HEK293T (cell line): ENCODE results near the gene ERBB4.

ENCODE experiments used
- CTCF ChIA-PET: fragments of 350-600 bp; formaldehyde crosslinking; extraction: SDS; loops from one replicate; lab custom pipeline; 2021; ENCODE audit warnings: antibody characterized with exemption, inconsistent platforms; lab: Yijun Ruan, JAX
- POLR2A ChIA-PET: fragments of 350-600 bp; formaldehyde crosslinking; extraction: SDS; loops from one replicate; lab custom pipeline; 2020; ENCODE audit warnings: antibody characterized with exemption, inconsistent platforms; lab: Yijun Ruan, JAX
- DNase-seq: peaks from one replicate; pipeline ENCODE4 v3.0.0; 2012; ENCODE audit warnings: mixed read lengths; ENCODE audit errors: extremely low spot score
- ARNT ChIP-seq: fragments of 450-650 bp; IDR thresholded peaks from 2 replicates; pipeline ENCODE4 v1.6.1; 2017; ENCODE audit warnings: mild to moderate bottlenecking
- BHLHE40 ChIP-seq: fragments of 450-650 bp; IDR thresholded peaks from 2 replicates; pipeline ENCODE4 v1.6.1; 2016; ENCODE audit warnings: mild to moderate bottlenecking, moderate library complexity, borderline replicate concordance
- CTBP1 ChIP-seq: fragments of 450-650 bp; IDR thresholded peaks from 2 replicates; pipeline ENCODE4 v1.6.1; 2016; ENCODE audit warnings: borderline replicate concordance
- ELF4 ChIP-seq: fragments of 450-650 bp; IDR thresholded peaks from 2 replicates; pipeline ENCODE4 v1.6.1; 2017; ENCODE audit warnings: antibody characterized with exemption
- FOXA1 ChIP-seq: fragments of 450-650 bp; IDR thresholded peaks from 2 replicates; pipeline ENCODE4 v1.6.1; 2016; ENCODE audit warnings: mild to moderate bottlenecking
- FOXK2 ChIP-seq: fragments of 450-650 bp; IDR thresholded peaks from 2 replicates; pipeline ENCODE4 v1.6.1; 2016; ENCODE audit warnings: mild to moderate bottlenecking
- FOXM1 ChIP-seq: fragments of 450-650 bp; IDR thresholded peaks from 2 replicates; pipeline ENCODE4 v1.6.1; 2017; ENCODE audit warnings: mild to moderate bottlenecking, borderline replicate concordance
- HDGF ChIP-seq: fragments of 450-650 bp; IDR thresholded peaks from 2 replicates; pipeline ENCODE4 v1.6.1; 2017; ENCODE audit warnings: antibody characterized with exemption, borderline replicate concordance
- L3MBTL2 ChIP-seq: fragments of 450-650 bp; conservative IDR thresholded peaks from 2 replicates; pipeline ENCODE4 v1.6.1; 2016; ENCODE audit warnings: mild to moderate bottlenecking
- LEF1 ChIP-seq: fragments of 450-650 bp; IDR thresholded peaks from 2 replicates; pipeline ENCODE4 v1.6.1; 2017; ENCODE audit warnings: mild to moderate bottlenecking, borderline replicate concordance
- NFRKB ChIP-seq: fragments of 450-650 bp; IDR thresholded peaks from 2 replicates; pipeline ENCODE4 v1.6.1; 2016; ENCODE audit warnings: mild to moderate bottlenecking, moderate library complexity
- PKNOX1 ChIP-seq: fragments of 450-650 bp; IDR thresholded peaks from 2 replicates; pipeline ENCODE4 v1.6.1; 2016
- SP1 ChIP-seq: fragments of 450-650 bp; IDR thresholded peaks from 2 replicates; pipeline ENCODE4 v1.6.1; 2017
- SUZ12 ChIP-seq: fragments of 450-650 bp; IDR thresholded peaks from 2 replicates; pipeline ENCODE4 v1.6.1; 2016; ENCODE audit warnings: mild to moderate bottlenecking
- TARDBP ChIP-seq: fragments of 450-650 bp; IDR thresholded peaks from 2 replicates; pipeline ENCODE4 v1.6.1; 2016
- ZNF384 ChIP-seq: fragments of 450-650 bp; IDR thresholded peaks from 2 replicates; pipeline ENCODE4 v1.6.1; 2016

Gene ERBB4

GRCh38 chr2:212330263-212330662 lies 208.3 kb downstream of the ERBB4 start:
- TF ChIP-seq NFRKB (no peak), ARNT (no peak), SUZ12 (no peak), ELF4 (no peak), SP1 (no peak), LEF1 (no peak), FOXA1 (no peak), HDGF (no peak), FOXM1 (no peak), ZNF384 (no peak), L3MBTL2 (no peak), BHLHE40 (no peak), CTBP1 (no peak), FOXK2 (no peak), PKNOX1 (no peak), TARDBP (no peak)
- DNase-seq, result no peak
- CTCF ChIA-PET, result no interaction called here
- POLR2A ChIA-PET, result no interaction called here

GRCh38 chr2:212328712-212329496 lies 209.7 kb downstream of the ERBB4 start:
- CTCF ChIA-PET, result interaction anchor here (0.5 kb wide), 1 partner anchor 45 kb away, joined by 3 read pairs; no protein-coding TSS in a partner anchor
- no peak for TF ChIP-seq HDGF
- no peak for TF ChIP-seq NFRKB
- no peak for TF ChIP-seq SP1
- no peak for DNase-seq
- POLR2A ChIA-PET, result no interaction called here

GRCh38 chr2:212328136-212328535 lies 210.5 kb downstream of the ERBB4 start:
- CTCF ChIA-PET, result interaction anchor here (0.5 kb wide), 1 partner anchor 44 kb away, joined by 3 read pairs; no protein-coding TSS in a partner anchor
- no peak for TF ChIP-seq TARDBP
- no peak for TF ChIP-seq HDGF
- TF ChIP-seq ARNT, result no peak
- TF ChIP-seq PKNOX1, result no peak
- no peak for TF ChIP-seq BHLHE40
- TF ChIP-seq ELF4, result no peak
- TF ChIP-seq NFRKB, result no peak
- no peak for TF ChIP-seq LEF1
- TF ChIP-seq FOXK2, result no peak
- TF ChIP-seq SP1, result no peak
- TF ChIP-seq SUZ12, result no peak
- no peak for TF ChIP-seq ZNF384
- no peak for TF ChIP-seq L3MBTL2
- no peak for TF ChIP-seq FOXM1
- no peak for TF ChIP-seq CTBP1
- no peak for TF ChIP-seq FOXA1
- no peak for DNase-seq
- POLR2A ChIA-PET, result no interaction called here

GRCh38 chr2:212327171-212327809 lies 211.3 kb downstream of the ERBB4 start:
- ChIA-PET POLR2A (no interaction called here), CTCF (no interaction called here)
- DNase-seq, result no peak
- no peak for TF ChIP-seq TARDBP
- no peak for TF ChIP-seq CTBP1
- no peak for TF ChIP-seq FOXM1

GRCh38 chr2:212318636-212319035 lies 220.0 kb downstream of the ERBB4 start:
- ChIA-PET POLR2A (no interaction called here), CTCF (no interaction called here)
- no peak for TF ChIP-seq CTBP1
- no peak for DNase-seq

- CTCF ChIA-PET, result no interaction called here
- DNase-seq, result no peak
- TF ChIP-seq FOXK2, result no peak
- POLR2A ChIA-PET, result no interaction called here
These were observed 223.9 kb downstream of the ERBB4 start for GRCh38 chr2:212314680-212315079.

GRCh38 chr2:212311807-212312404 lies 226.7 kb downstream of the ERBB4 start:
- ChIA-PET CTCF (no interaction called here), POLR2A (no interaction called here)
- TF ChIP-seq ZNF384, result no peak
- TF ChIP-seq FOXM1, result no peak
- no peak for TF ChIP-seq ELF4
- TF ChIP-seq LEF1, result no peak
- no peak for TF ChIP-seq CTBP1
- TF ChIP-seq SUZ12, result no peak
- TF ChIP-seq BHLHE40, result no peak
- TF ChIP-seq FOXA1, result no peak
- no peak for TF ChIP-seq SP1
- no peak for TF ChIP-seq PKNOX1
- TF ChIP-seq HDGF, result no peak
- TF ChIP-seq L3MBTL2, result no peak
- TF ChIP-seq ARNT, result no peak
- TF ChIP-seq TARDBP, result no peak
- no peak for TF ChIP-seq FOXK2
- TF ChIP-seq NFRKB, result no peak
- DNase-seq, result no peak
